Anterior cingulate cortex (tissue), 58 donors: Measurements from ENCODE around the gene PEX10.
"Not testable (repeated sequence)": the region's sequence is repeated elsewhere in the genome, so short reads cannot be mapped to it uniquely, and the experiment has no call there.

Experiments used
- DNase-seq, 58 donors: peaks; one replicate each; lab custom pipeline; 2025; lab: John Stamatoyannopoulos, UW

Gene PEX10

DNA sequence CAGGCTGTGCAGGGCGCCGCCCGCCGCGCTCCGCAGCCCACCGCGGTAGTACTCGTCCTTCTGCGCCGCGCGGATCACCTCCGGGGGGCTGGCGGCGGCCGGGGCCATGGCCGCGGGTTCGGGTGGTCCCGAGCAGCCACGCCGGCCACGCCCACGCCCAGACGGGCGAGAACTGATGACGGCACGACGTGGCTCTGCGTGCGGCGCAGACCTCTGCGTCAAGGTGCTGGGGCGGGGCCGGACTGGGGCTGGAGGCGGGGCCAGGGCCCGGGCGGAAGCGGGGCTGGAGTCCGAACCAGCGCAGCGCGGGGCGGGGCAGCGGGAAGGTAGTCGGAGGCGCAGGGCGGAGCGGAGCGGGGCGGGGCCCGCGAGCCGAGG is at the start of gene PEX10:
Gene PEX10, minus strand, starts transcription at position 170 of the 378 bp plus-strand sequence. Its CDS starts 62 bp downstream, at position 108.
- peak; percentile 45 to 97 (median 91) for DNase-seq

DNA sequence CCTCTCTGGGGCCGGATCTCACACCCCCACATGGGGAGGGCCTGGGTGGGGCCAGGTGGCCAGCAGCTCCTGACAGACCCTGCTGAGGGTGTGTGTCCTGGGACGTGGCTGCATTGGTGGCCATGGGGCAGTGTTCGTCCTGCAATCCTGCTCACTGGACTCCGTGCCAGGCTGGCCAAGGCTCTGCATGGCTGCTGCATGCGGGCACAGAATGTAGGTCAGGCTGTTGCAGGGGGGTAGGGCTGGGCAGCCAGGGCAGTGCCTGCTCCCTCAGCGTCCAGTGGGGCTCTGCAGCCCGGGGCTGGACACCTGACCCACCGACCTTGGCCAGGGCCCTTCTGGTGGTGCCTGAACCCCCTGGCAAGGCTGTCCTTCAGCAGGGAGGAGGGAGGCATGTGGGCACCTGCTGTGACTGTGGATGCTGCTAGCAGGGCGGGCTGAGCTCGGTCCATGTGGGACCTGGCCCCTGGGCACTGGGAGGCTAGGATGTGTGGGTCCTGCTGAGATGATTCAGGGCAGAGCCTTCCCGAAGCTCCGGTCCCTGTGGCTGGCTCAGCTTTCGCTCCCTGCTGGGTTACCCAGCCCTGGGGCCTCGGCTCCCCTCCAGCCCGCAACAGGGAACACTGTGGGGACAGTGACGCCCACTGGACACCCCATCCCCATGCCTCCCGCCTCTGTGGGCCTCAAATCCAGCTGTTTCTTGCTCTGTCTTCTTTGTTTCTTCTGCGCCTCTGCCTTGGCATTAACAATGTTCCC is 48.8 kb upstream of the PEX10 start:
- peak in 8 of 58 donors; percentile 7 to 42 (median 28) for DNase-seq

DNA sequence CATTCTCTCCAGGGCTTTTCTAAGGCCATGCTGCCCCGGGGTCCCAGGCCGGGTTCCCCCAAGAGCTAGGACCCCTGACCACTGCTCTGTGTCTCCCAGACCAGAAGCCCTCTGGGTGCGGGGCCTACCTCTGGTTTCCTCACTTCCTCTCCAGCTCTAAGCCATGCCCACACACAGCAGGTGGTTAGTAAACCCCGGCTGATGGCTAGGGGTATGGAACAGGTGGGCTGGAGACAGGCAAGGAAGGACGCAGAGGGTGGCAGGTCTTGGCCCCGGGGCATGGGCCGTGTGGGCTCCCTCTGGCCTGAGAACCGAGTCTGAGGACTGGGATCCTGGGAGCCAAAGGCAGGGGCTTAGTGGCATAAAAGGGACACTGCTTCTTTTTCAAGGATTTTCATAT is 47.8 kb upstream of the PEX10 start:
- no peak for DNase-seq

DNA sequence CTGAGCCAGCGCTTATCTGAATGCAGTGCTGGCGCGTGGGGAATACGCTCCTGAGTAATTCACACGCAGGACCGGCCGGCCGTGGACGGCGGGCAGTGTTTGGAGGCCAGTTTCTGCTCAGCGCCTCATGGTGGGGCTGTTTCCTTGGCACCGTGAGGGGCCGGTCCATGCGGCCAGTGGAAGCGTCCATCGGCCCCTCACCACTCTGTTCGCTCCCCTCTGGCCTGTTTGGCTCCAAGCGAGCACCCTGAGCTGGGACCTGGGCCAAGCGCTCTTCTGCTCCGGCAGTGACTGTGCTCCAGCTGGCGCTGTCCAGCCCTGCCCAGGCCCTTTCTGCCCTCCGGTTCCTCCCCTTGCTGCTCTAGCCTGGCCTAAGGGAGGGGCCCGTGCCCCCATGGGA is 47.4 kb upstream of the PEX10 start:
- DNase-seq: peak in 55 of 58 donors; percentile 35 to 90 (median 74)

DNA sequence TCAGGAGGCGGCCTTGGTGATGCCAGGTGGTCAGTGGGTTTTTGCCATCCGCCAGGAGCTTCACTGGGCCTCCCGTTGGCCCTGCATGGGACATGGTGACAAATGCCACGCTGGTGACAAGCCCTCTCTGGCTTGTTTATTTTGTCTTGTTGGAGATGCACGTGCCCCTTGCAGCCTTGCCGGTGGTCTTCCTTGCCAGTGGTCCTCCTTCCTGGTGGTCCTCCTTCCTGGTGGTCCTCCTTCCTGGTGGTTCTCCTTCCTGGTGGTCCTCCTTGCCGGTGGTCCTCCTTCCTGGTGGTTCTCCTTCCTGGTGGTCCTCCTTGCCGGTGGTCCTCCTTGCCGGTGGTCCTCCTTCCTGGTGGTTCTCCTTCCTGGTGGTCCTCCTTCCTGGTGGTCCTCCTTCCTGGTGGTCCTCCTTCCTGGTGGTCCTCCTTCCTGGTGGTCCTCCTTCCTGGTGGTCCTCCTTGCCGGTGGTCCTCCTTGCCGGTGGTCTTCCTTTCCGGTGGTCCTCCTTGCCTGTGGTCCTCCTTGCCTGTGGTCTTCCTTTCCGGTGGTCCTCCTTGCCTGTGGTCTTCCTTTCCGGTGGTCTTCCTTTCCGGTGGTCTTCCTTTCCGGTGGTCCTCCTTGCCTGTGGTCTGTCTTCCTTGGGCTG is 46.9 kb upstream of the PEX10 start:
- DNase-seq: not testable (repeated sequence)

DNA sequence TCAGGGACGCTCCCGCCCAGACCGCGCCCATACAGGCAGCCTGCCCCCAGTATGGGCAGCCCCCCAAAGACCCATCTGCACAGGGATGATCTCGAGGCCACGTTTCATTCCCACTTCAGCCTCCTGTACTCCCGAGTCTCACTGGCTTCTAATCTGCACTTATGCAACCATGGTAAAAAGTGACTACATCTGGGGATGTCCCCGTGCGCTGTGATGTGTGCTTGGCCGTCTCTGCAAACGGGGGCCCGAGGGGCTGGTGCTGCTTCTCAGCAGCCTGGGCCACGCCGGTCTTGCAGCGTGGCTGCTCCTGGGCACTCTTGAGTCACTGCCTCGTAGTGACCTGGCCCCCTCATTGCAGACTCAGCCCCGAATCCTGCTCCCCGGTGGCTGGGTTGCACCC is 46.3 kb upstream of the PEX10 start:
- DNase-seq: no peak

DNA sequence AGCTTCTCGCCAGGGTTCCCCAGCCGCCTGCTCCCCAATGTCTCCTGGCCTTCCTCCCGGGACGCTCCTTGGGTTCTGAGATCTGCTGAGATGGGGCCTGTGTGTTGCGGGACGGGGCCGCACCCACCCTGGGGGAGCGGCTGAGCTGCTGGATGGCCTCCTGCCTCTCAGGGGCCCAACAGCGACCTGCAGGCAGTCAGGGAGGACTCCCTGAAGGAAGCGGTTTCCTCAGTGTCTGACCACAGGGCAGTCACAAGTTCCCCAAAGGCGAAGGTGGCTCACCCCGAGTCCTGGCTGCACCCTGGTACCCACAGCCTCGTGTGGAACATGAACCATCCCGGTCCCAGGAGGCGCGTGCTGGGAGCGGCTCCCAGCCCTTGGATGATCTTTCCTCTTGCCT is 45.1 kb upstream of the PEX10 start:
- no peak for DNase-seq

DNA sequence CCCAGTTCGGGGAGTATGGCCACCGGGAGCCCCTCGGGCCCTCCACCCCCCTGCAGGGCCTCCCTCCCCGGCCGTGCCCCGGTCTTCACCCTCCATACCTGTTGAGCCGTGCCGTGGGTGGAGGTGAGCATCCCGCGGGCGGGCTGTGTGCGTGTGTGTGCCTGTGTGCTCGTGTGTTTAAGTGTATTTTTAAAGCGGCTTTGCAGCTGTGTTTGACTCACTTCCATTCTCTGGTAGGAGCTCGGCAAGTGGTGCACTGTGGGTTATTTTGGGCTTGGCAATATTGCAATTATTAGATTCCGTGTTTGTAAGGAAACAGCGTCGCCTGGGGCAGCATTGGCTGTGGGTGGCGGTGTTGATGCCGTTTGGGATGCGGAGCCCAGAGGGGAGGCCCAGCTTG is 43.4 kb upstream of the PEX10 start:
- peak in 8 of 58 donors; percentile 10 to 38 (median 30) for DNase-seq

DNA sequence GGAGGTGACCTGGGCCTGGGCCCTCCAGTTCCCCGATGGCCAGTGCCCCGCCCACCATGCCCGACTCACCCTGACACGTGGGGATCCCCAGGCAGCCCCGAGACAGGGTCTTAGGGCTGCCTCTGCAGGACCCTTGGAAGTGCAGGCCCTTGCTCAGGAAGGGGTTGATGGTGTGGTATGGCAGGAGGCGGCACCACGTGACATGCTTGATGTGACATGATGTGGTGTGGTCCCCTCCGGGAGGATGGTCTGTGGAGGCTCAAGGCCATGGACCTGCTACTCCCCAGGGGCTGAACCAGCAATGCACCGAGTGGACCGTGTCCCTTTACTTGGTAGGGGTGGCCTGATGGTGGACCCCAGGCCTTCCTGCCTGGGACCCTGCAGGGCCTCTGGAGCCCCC is 41.9 kb upstream of the PEX10 start:
- no peak for DNase-seq

DNA sequence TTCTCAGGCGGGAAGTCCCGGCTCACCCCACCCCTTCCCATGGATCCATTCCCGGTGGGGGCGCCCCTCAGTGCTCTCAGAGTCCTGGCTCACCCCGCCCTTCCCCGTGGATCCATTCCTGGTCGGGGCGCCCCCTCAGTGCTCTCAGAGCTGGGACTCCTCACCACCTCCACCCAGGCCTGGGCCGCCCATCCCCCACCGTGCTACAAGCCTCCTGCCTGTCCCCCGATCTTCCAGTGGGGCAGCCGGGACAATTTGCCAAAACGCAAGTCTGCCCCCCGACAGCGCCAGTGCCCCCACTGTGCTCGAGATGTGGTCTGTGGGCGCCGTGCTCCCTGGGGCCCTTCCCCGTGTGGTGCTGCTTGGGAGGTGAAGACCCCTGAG is 40.6 kb upstream of the PEX10 start:
- peak in 1 of 58 donors; percentile 56 for DNase-seq

DNA sequence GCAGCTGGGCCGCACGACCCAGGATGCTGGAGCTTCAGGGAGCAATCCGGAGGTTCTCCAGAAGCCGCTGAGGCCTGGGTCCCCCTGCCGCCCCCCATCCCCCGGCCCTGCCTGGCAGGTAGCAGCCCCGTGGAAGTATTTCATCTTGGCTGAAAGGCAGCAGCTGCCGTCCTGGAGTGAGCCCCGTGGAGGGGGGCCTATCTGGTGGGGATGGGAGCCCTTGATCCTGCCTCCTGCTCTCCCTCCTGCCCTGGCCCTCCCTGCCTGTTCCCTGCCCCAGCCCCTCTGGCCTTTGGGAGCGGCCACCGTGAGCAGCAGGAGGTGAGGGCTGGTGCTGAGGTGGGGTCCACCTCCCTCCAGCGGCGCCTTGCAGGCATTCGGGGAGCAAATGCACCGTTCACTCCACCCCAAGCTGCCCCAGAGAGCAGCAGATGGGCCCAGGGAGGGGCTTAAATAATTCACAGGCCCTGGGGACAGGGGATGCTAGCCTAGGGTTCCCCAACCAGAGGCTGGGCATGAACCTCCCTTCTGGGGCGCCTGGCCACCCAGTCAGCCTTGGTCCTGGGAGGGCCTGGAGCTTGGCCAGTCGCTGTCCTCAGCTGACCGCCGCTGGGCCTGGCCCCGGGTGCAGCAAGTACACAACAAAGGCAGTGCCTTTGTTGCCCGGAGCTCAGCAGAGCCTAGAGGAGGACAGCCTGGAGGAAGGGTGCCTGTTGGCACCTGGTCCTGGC is 40.0 kb upstream of the PEX10 start:
- DNase-seq: peak in 47 of 58 donors; percentile 18 to 91 (median 64)

DNA sequence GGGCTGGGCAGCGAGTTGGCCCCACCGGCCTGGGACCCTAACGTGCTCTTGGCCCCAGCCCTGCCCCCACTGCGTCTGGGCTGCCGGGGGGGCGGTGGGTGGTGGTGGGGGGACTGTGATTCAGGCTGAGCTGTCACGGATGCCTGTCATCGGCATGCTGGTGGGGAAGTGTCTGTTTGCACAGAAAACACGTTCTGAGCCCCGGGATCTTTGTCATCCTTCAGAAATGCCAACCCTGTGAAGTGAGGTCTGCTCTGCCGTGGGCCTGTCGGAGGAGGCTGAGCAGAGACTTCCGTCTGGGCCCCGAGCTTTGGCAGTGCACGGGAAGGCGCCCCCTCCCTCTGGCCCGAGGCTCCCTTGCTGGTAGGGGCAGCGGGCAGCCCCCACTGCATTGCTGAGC is 39.4 kb upstream of the PEX10 start:
- peak in 2 of 58 donors; percentile 24 to 41 for DNase-seq

DNA sequence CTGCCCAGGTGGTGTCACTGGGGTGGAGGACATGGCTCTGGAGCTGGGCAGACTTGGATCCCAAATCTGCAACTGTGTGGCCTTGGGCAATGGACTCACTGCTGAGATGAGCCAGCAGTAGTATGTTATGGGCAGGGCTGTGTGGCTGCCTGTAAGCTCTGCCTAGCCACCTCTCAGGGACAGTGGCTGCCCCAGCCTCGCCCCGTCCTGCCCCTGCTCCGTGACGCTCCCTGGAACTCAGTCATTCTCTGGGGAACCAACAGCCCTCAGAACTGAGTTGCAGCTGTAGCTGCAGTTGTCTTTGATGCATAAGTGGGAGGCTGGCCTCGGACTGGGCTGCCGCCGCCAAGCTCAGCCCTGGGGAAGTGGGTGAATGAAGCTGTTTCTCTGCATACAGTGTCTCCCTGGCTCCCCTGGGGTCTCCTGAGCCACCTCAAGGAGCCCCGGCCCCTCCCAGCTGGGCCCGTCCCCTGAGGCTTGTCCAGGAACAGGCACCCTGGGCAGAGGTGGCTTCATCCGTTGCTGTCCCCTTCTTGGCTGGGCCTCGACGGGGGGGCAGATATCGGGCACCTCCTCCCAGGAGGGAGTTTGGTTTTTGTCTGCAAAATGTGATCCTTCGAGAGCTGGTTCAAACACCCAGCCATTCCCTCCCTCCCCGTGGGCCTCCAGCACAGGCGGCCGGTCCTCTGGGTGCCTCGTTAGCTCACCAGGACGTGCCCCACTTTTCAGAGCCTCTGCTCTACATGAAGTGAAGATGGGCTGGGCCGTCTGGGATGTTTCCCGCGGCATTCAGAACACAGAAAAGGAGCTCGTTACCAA is 37.5 kb upstream of the PEX10 start:
- DNase-seq: peak in 36 of 58 donors; percentile 12 to 75 (median 40)

DNA sequence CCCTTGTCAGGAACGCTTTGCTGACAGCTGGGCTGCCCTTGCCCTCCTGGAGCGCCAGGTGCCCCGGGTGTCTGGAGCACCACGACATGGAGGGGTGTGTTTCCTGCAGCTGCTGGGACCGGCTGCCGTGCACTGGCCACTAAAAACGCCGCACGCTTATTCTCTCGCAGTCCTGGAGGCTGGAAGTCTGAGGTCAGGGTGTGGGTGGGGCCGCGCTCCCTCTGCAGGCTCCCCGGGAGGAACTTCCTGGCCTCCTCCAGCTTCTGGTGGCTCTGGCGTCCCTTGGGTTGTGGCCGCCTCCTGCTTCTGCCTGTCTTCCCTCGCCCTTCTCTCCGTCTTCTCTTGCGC is 35.7 kb upstream of the PEX10 start:
- no peak for DNase-seq

DNA sequence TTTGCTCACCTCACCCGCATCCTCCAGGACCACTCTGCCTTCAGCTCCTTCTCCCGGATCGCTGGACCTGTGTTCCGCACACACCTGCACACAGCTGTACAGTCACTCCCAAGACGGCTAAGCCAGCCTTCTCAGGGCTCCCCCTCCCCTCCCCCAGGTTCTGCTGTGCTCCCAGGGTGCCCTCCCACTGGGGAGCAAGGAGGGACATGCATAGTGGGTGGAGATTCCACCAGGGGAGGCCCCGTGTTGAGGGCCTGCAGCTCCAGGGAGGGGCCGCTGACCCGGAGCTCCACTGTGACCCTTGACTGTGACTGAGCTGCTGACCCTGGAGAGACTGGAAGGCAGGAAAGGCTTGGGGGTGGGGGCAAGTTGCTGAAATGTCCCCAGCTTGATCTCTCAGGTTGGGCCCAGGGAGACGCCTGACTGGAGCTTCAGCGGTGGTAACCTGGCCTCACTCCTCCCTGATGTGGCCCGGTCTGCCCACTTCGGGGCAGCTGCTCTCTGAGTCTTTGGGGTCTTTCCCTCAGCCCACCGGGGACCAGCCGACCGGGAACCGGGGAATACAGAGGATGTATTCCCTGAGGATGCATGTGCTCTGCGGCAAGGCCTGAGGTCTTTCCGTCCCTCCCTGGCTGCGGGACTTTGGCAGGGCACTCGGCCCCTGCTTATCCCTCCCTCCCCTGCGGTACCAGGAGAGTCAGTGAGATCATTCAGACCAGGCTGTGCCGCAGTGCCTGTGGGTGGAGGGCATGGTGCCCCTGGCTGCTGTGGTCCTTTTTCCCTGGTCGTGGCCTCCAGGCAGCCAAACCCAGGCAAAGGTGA is 35.1 kb upstream of the PEX10 start:
- DNase-seq: peak in 2 of 58 donors; percentile 31 to 34

DNA sequence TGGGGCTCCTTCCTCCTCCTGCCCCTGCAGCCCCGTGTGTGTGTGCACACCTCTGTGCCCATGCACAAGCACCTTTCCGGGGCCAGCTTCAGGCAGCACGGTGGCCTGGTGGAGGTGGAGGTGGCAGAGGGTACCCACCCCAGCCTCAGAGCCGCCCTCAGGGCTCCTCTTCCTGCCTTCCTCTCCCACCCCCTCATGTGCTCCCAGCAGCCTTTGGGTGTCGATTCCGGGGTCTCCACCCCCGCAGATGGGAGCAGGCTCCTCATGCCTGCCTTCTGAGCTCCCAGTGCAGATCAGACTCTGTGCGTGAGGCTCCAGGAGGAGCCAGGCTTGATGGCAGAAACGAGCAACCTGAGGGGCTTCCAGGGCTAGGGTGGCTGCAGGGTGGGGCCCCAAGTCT is 34.5 kb upstream of the PEX10 start:
- DNase-seq: peak in 1 of 58 donors; percentile 75

DNA sequence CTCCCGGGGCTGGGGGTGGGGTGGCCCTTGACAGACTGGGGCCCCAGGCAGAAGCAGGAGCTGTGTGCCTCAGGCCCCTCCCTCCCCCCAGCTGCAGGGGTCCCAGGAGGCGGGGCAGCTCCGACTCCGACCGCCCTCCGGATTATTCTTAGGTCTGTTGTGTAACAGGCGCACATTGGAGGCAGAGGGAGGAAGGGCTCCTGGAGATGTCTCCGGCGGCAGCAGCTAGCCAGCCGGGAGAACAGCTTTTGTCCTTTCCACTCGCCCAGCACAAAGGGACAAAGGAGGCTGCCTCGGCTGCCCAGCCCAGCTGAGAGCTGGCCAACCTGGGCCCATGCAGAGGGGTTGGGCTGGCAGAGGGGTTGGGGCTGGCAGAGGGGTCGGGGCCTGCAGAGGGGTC is 34.0 kb upstream of the PEX10 start:
- DNase-seq: peak in 56 of 58 donors; percentile 29 to 88 (median 69)

DNA sequence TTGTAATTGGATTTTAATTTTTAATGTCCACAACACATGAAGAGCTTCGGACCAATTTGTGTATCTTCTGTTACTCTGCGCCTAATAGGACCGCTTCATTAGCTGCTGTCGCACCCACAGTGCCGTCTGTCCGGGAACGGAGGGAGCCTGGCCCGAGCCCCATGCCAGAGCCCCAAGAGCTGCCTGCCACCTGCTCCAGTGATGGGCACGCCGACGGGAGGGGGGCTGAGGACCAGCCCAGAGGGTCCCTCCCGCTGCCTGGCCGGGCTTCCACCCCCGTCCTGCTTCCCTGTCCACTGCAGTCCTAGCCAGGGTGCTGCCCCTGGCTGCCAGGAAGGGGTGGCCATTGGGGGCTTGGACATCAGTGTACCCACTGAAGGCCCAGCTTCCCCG is 33.5 kb upstream of the PEX10 start:
- DNase-seq: peak in 5 of 58 donors; percentile 41 to 53 (median 47)

DNA sequence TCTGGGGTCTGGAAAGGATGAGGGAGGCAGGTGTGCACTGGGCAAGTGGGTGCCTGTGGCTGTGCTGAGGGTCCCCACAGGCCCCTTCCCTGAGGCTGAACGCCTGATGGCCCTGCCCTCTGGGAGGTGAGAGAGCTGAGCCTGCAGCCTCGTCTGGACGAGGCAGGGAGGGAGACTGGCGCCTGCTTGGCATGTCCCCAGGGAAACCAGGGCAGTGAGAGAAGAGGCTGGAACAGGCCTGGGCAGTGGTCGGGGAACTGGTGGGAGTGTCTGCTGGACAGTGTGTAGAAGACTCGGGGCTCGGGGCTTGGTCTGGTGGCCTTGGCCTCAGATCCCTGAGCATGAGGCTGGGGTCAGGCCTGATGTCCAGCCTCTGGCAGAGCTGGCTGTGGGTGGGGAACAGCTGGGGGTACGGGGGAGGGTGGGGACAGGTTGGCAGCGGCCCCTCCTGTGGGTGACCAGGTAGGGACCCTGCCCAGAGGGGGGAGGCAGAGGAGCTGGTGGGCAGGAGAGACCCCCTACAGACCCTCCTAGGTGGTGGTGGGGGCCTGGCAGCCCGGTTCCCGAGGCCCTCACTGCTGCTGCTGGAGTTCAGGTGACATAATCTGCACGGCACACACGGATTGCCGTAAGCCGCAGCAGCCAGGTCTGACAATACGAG is 32.9 kb upstream of the PEX10 start:
- no peak for DNase-seq
